HCT116 (cell line): ENCODE measurements around the gene TPST1. TPM values are rescaled to one million over a fixed set of nuclear protein-coding genes. Genes with fewer than 3 reads are reported as not detected.

ENCODE experiments used
- ATAC-seq: fragments of 200-7000 bp; cut with Tn5 transposase; 2 replicates; pipeline ENCODE4 v1.9.1; 2020; ENCODE audit warnings: mild to moderate bottlenecking, moderate library complexity
- BruUV-seq: library from RNA; stranded (reverse); fragments of 400-500 nt; replicated peaks from 2 replicates; lab custom pipeline; 2021; lab: Mats Ljungman, UMichigan
- CTCF ChIA-PET: fragments of 300-600 bp; sonication (Branson Sonifier 250); formaldehyde crosslinking; loops from one replicate; lab custom pipeline; 2021; ENCODE audit warnings: antibody characterized with exemption; lab: Charles Lee
- POLR2A ChIA-PET: fragments of 300-600, 350-600 bp; sonication (Branson Sonifier 250); formaldehyde crosslinking; loops from one replicate; lab custom pipeline; 2021; ENCODE audit warnings: antibody characterized with exemption; lab: Charles Lee
- RAD21 ChIA-PET, 2 experiments: fragments of 300-600 bp; sonication (Branson Sonifier 250); formaldehyde crosslinking; loops; one replicate each; lab custom pipeline; 2023; ENCODE audit warnings: low total read pairs in 2 of 2; ENCODE audit not compliant: uncharacterized antibody in 2 of 2, unreplicated experiment in 2 of 2, low non-redundant PET in 1 of 2; lab: Charles Lee
- DNase-seq: peaks from one replicate; pipeline ENCODE4 v3.0.0-alpha.2; 2010; ENCODE audit warnings: low read depth, low spot score
- H2AFZ ChIP-seq: fragments of 200-600 bp; shearing (Covaris generic), sonication (generic); 2 replicates; pipeline ENCODE4 v1.6.1; 2017; ENCODE audit warnings: low read depth, mixed run types, mixed read lengths, antibody characterized with exemption, low read length; ENCODE audit not compliant: poor library complexity, severe bottlenecking
- H3K27ac ChIP-seq: 2 replicates; pipeline ENCODE4 v1.5.1; 2012; ENCODE audit warnings: low read depth, low read length
- H3K27me3 ChIP-seq: fragments of 200-600 bp; sonication (generic); 2 replicates; pipeline ENCODE4 v1.6.1; 2016; ENCODE audit warnings: mixed run types, low read length, mixed read lengths; ENCODE audit not compliant: insufficient read depth
- H3K36me3 ChIP-seq, 2 experiments: fragments of 200-500 bp in 1 of 2; fragments of 200-600 bp in 1 of 2; sonication (Bioruptor generic) in 1 of 2; sonication (generic) in 1 of 2; 2 replicates each; pipeline versions ENCODE4 v1.5.1 to v1.6.1; 2014 to 2016; ENCODE audit warnings: low read length in 2 of 2, inconsistent platforms in 1 of 2, mixed read lengths in 1 of 2, mixed run types in 1 of 2; ENCODE audit not compliant: insufficient read depth in 2 of 2, control insufficient read depth in 1 of 2
- H3K4me1 ChIP-seq, 2 experiments: fragments of 200-600 bp in 1 of 2; sonication (generic) in 1 of 2; 2 replicates each; pipeline versions ENCODE4 v1.5.1 to v1.6.1; 2012 to 2017; ENCODE audit warnings: low read length in 2 of 2, inconsistent platforms in 1 of 2, mild to moderate bottlenecking in 1 of 2, mixed read lengths in 1 of 2, mixed run types in 1 of 2, moderate library complexity in 1 of 2; ENCODE audit not compliant: insufficient read depth in 2 of 2, control insufficient read depth in 1 of 2
- H3K4me2 ChIP-seq: fragments of 200-600 bp; sonication (generic); 2 replicates; pipeline ENCODE4 v1.6.1; 2017; ENCODE audit warnings: mixed run types, low read length, mixed read lengths
- H3K4me3 ChIP-seq, 2 experiments: fragments of 200-600 bp in 1 of 2; sonication (generic) in 1 of 2; replicated peaks in 1 of 2; 2 replicates each; pipeline ENCODE4 v1.5.1; 2011 to 2016; ENCODE audit warnings: low read length in 2 of 2, control low read depth in 1 of 2, low read depth in 1 of 2, mild to moderate bottlenecking in 1 of 2, mixed read lengths in 1 of 2, mixed run types in 1 of 2
- H3K79me2 ChIP-seq: fragments of 200-600 bp; sonication (generic); 2 replicates; pipeline ENCODE4 v1.6.1; 2017; ENCODE audit warnings: mild to moderate bottlenecking, mixed run types, low read length, moderate library complexity, mixed read lengths; ENCODE audit not compliant: insufficient read depth
- H3K9ac ChIP-seq: fragments of 200-600 bp; sonication (generic); 2 replicates; pipeline ENCODE4 v1.6.1; 2016; ENCODE audit warnings: low read length, mixed read lengths
- H3K9me2 ChIP-seq: fragments of 200-600 bp; sonication (generic), shearing (Covaris generic); 2 replicates; pipeline ENCODE4 v1.6.1; 2017; ENCODE audit warnings: mixed run types, mild to moderate bottlenecking, moderate library complexity; ENCODE audit not compliant: insufficient read depth
- H3K9me3 ChIP-seq, 2 experiments: fragments of 200-500 bp in 1 of 2; fragments of 200-600 bp in 1 of 2; sonication (Bioruptor generic) in 1 of 2; sonication (generic) in 1 of 2; 2 replicates each; pipeline ENCODE4 v1.6.1; 2014 to 2017; ENCODE audit warnings: low read length in 2 of 2, mixed read lengths in 2 of 2, inconsistent platforms in 1 of 2, low read depth in 1 of 2, mild to moderate bottlenecking in 1 of 2, mixed run types in 1 of 2, moderate library complexity in 1 of 2; ENCODE audit not compliant: control insufficient read depth in 1 of 2, insufficient read depth in 1 of 2
- H4K20me1 ChIP-seq: fragments of 200-600 bp; sonication (generic), shearing (Covaris generic); 2 replicates; pipeline ENCODE4 v1.6.1; 2017; ENCODE audit warnings: mixed run types, mild to moderate bottlenecking, moderate library complexity; ENCODE audit not compliant: insufficient read depth
- CBX3 ChIP-seq: IDR thresholded peaks from 2 replicates; pipeline ENCODE4 v1.6.1; 2012; ENCODE audit warnings: low read depth
- EGR1 ChIP-seq: IDR thresholded peaks from 2 replicates; pipeline ENCODE4 v1.6.1; 2012; ENCODE audit warnings: low read depth
- JUND ChIP-seq: IDR thresholded peaks from 2 replicates; pipeline ENCODE4 v1.6.1; 2012
- POLR2AphosphoS5 ChIP-seq: IDR thresholded peaks from 2 replicates; pipeline ENCODE4 v1.6.1; 2011; ENCODE audit warnings: mild to moderate bottlenecking, low read depth, low read length, moderate library complexity
- SIN3A ChIP-seq: IDR thresholded peaks from 2 replicates; pipeline ENCODE4 v1.6.1; 2012; ENCODE audit warnings: low read depth
- SP1 ChIP-seq: IDR thresholded peaks from 2 replicates; pipeline ENCODE4 v1.6.1; 2012; ENCODE audit warnings: low read depth
- intact Hi-C: fragments of 100-400 bp; cut with micrococcal nuclease; formaldehyde crosslinking; loops from 2 replicates; pipeline ENCODE4 v1.10.0; 2022
- total RNA-seq: library from RNA; stranded (reverse); gene quantifications from one replicate; pipeline ENCODE4 v1.2.1, GENCODE V29; 2021; ENCODE audit not compliant: unreplicated experiment
- TF ChIP-seq, protein P1 (sequence below), 3 experiments: fragments of 200-600 bp in 1 of 3; sonication (generic) in 1 of 3; IDR thresholded peaks in 2 of 3; conservative IDR thresholded peaks in 1 of 3; 2 replicates each; pipeline ENCODE4 v1.5.1; 2012 to 2017; ENCODE audit warnings: low read depth in 2 of 3, low read length in 2 of 3, antibody characterized with exemption in 1 of 3, borderline replicate concordance in 1 of 3, control low read depth in 1 of 3, mild to moderate bottlenecking in 1 of 3, mixed read lengths in 1 of 3, mixed run types in 1 of 3, moderate library complexity in 1 of 3; ENCODE audit not compliant: insufficient read depth in 1 of 3
- TF ChIP-seq, protein P2 (sequence below): IDR thresholded peaks from 2 replicates; pipeline ENCODE4 v1.6.1; 2012

The TPST1 gene
- total RNA-seq, 1 experiment from 2014 or later = 11.4 TPM

DNA sequence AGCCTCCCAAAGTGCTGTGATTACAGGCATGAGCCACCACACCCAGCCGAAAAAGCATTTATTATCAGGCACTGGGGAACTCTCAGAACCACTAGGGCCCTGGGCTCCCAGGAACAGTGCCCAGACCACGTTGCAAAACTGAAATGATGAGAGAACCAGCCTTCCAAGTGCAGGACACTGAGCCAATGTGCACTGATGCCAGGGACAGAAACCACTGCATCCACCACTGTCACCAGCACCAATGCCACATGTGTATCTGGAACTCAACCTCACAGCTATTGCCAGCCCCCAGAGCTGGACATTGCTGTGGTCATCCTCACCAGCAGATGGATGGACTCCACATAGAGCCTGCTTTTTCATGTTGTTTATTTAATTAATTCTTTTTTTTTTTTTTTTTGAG, 28.2 kb upstream of the TPST1 start:
- intact Hi-C loops = no loop called here
- Histone ChIP-seq H3K27me3 (no peaks in the 10 kb centered on the region), H3K9me3 (no peaks in the 10 kb centered on the region; a peak in 1 of 4 replicates), H3K36me3 (no peaks in the 10 kb centered on the region), H4K20me1 (no peaks in the 10 kb centered on the region), H3K4me3 (no peak overlapping the region), H3K4me2 (no peak overlapping the region), H2AFZ (no peak overlapping the region), H3K79me2 (no peaks in the 10 kb centered on the region), H3K9me2 (no peaks in the 10 kb centered on the region), H3K27ac (no peak overlapping the region), H3K4me1 (no peaks in the 10 kb centered on the region), H3K9ac (no peak overlapping the region)
- no peak for TF ChIP-seq SIN3A
- TF ChIP-seq, protein P1, sequence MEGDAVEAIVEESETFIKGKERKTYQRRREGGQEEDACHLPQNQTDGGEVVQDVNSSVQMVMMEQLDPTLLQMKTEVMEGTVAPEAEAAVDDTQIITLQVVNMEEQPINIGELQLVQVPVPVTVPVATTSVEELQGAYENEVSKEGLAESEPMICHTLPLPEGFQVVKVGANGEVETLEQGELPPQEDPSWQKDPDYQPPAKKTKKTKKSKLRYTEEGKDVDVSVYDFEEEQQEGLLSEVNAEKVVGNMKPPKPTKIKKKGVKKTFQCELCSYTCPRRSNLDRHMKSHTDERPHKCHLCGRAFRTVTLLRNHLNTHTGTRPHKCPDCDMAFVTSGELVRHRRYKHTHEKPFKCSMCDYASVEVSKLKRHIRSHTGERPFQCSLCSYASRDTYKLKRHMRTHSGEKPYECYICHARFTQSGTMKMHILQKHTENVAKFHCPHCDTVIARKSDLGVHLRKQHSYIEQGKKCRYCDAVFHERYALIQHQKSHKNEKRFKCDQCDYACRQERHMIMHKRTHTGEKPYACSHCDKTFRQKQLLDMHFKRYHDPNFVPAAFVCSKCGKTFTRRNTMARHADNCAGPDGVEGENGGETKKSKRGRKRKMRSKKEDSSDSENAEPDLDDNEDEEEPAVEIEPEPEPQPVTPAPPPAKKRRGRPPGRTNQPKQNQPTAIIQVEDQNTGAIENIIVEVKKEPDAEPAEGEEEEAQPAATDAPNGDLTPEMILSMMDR (IDR thresholded peaks at IDR 0.05 in 2 of 3, conservative IDR thresholded peaks at IDR 0.05 in 1 of 3; ENCODE audit: borderline replicate concordance in 1 of 3, insufficient read depth in 1 of 3, low read depth in 2 of 3, low read length in 2 of 3) = no peak
- TF ChIP-seq, protein P2, sequence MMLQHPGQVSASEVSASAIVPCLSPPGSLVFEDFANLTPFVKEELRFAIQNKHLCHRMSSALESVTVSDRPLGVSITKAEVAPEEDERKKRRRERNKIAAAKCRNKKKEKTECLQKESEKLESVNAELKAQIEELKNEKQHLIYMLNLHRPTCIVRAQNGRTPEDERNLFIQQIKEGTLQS = no peak
- TF ChIP-seq JUND = no peak
- TF ChIP-seq EGR1 = no peak
- TF ChIP-seq CBX3 = no peak
- RAD21 ChIA-PET = no interaction called here
- CTCF ChIA-PET = no interaction called here
- DNase-seq (no peak), ATAC-seq (no peak)
- POLR2A ChIA-PET = no interaction called here
- no TSS peak for BruUV-seq

DNA sequence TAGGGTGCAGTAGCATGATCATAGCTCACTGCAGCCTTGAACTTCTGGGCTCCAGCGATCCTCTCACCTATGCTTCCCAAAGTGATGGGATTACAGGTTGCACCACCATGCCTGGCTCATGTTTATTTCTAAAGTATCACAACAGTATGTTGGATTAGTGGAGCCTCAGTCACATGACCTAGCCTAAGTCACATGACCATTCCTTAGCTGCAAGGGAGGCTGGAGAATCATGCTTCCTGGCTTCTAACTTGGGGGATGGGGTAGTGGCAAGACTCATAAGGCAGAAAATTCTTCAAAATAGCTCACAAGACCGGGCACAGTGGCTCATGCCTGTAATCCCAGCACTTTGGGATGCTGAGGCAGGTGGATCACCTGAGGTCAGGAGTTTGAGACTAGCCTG, 26.9 kb upstream of the TPST1 start:
- Histone ChIP-seq H3K9ac (no peak overlapping the region), H3K27me3 (no peaks in the 10 kb centered on the region), H3K9me2 (no peaks in the 10 kb centered on the region), H3K79me2 (no peaks in the 10 kb centered on the region), H2AFZ (no peak overlapping the region), H3K36me3 (no peaks in the 10 kb centered on the region), H4K20me1 (no peaks in the 10 kb centered on the region), H3K4me1 (no peaks in the 10 kb centered on the region), H3K9me3 (no peaks in the 10 kb centered on the region; a peak in 1 of 4 replicates), H3K4me2 (no peak overlapping the region), H3K27ac (no peak overlapping the region), H3K4me3 (no peak overlapping the region)
- ChIA-PET CTCF (interaction anchor here (0.6 kb wide), 1 partner anchor 148 kb away, joined by 3 read pairs; no protein-coding TSS in a partner anchor), RAD21 (no interaction called here), POLR2A (no interaction called here)
- ATAC-seq = no peak
- TF ChIP-seq SIN3A (no peak), POLR2AphosphoS5 (no peak), SP1 (no peak)
- DNase-seq = no peak
- intact Hi-C loops = no loop called here
- BruUV-seq = no TSS peak
